ENCODE results near the gene ARHGAP28. TPM values are rescaled to one million over a fixed set of nuclear protein-coding genes. Genes with fewer than 3 reads are reported as not detected.

The ARHGAP28 gene
- total RNA-seq, 1 experiment from 2014 or later: not detected

GRCh38 chr18:6920099-6920955 is 190.8 kb downstream of the ARHGAP28 start:
- no peak for TF ChIP-seq EZH2 (IDR thresholded peaks at IDR 0.05; ENCODE audit: borderline replicate concordance, low read depth, low read length, poor library complexity, severe bottlenecking)
- TF ChIP-seq CTCF (conservative IDR thresholded peaks at IDR 0.05; ENCODE audit: low read depth, low read length): peak; percentile 64
- H3K4me1 ChIP-seq (ENCODE audit: insufficient read depth, low read length, poor library complexity, severe bottlenecking): no peaks in the 10 kb centered on the region
- intact Hi-C loops (cut with micrococcal nuclease; ENCODE audit: unreplicated experiment): no loop called here
- H3K27me3 ChIP-seq (replicated peaks; ENCODE audit: insufficient read depth, low read depth, low read length, poor library complexity): no peaks in the 10 kb centered on the region
- no peaks in the 10 kb centered on the region for H3K9me3 ChIP-seq (ENCODE audit: low read depth, low read length, poor library complexity, severe bottlenecking)
- ChIA-PET POLR2A (ENCODE audit: low non-redundant PET) (no interaction called here), CTCF (interaction anchor here (0.7 kb wide), 1 partner anchor 1441 kb away, joined by 3 read pairs; no protein-coding TSS in a partner anchor)
- no TSS peak for BruUV-seq (replicated peaks)
- H3K36me3 ChIP-seq (ENCODE audit: insufficient read depth, low read length, poor library complexity, severe bottlenecking): no peaks in the 10 kb centered on the region
- H3K27ac ChIP-seq (ENCODE audit: low read depth, low read length, poor library complexity, severe bottlenecking): no peak overlapping the region
- no peak overlapping the region for H3K4me3 ChIP-seq (ENCODE audit: low read depth, low read length, poor library complexity, severe bottlenecking)
- DNase-seq (ENCODE audit: low spot score): peak; percentile 58

GRCh38 chr18:6921571-6921970 is 192.1 kb downstream of the ARHGAP28 start:
- no peaks in the 10 kb centered on the region for H3K27me3 ChIP-seq (replicated peaks; ENCODE audit: insufficient read depth, low read depth, low read length, poor library complexity)
- H3K27ac ChIP-seq (ENCODE audit: low read depth, low read length, poor library complexity, severe bottlenecking): no peak overlapping the region
- intact Hi-C loops (cut with micrococcal nuclease; ENCODE audit: unreplicated experiment): no loop called here
- no peaks in the 10 kb centered on the region for H3K36me3 ChIP-seq (ENCODE audit: insufficient read depth, low read length, poor library complexity, severe bottlenecking)
- H3K9me3 ChIP-seq (ENCODE audit: low read depth, low read length, poor library complexity, severe bottlenecking): no peaks in the 10 kb centered on the region
- no peak for DNase-seq (ENCODE audit: low spot score)
- CTCF ChIA-PET: no interaction called here
- BruUV-seq (replicated peaks): no TSS peak
- H3K4me1 ChIP-seq (ENCODE audit: insufficient read depth, low read length, poor library complexity, severe bottlenecking): no peaks in the 10 kb centered on the region
- no peak for TF ChIP-seq CTCF (conservative IDR thresholded peaks at IDR 0.05; ENCODE audit: low read depth, low read length)
- TF ChIP-seq EZH2 (IDR thresholded peaks at IDR 0.05; ENCODE audit: borderline replicate concordance, low read depth, low read length, poor library complexity, severe bottlenecking): no peak
- H3K4me3 ChIP-seq (ENCODE audit: low read depth, low read length, poor library complexity, severe bottlenecking): no peak overlapping the region
- POLR2A ChIA-PET (ENCODE audit: low non-redundant PET): no interaction called here

GRCh38 chr18:6923220-6923619 is 193.7 kb downstream of the ARHGAP28 start:
- Histone ChIP-seq H3K36me3 (ENCODE audit: insufficient read depth, low read length, poor library complexity, severe bottlenecking) (no peaks in the 10 kb centered on the region), H3K27me3 (replicated peaks; ENCODE audit: insufficient read depth, low read depth, low read length, poor library complexity) (no peaks in the 10 kb centered on the region), H3K4me3 (ENCODE audit: low read depth, low read length, poor library complexity, severe bottlenecking) (no peak overlapping the region), H3K27ac (ENCODE audit: low read depth, low read length, poor library complexity, severe bottlenecking) (no peak overlapping the region), H3K4me1 (ENCODE audit: insufficient read depth, low read length, poor library complexity, severe bottlenecking) (no peaks in the 10 kb centered on the region), H3K9me3 (ENCODE audit: low read depth, low read length, poor library complexity, severe bottlenecking) (peaks cover 6% of the 10 kb centered on the region)
- ChIA-PET CTCF (interaction anchor here (0.5 kb wide), 1 partner anchor 37 kb away, joined by 3 read pairs; no protein-coding TSS in a partner anchor), POLR2A (ENCODE audit: low non-redundant PET) (no interaction called here)
- DNase-seq (ENCODE audit: low spot score): no peak
- no peak for TF ChIP-seq EZH2 (IDR thresholded peaks at IDR 0.05; ENCODE audit: borderline replicate concordance, low read depth, low read length, poor library complexity, severe bottlenecking)
- no peak for TF ChIP-seq CTCF (conservative IDR thresholded peaks at IDR 0.05; ENCODE audit: low read depth, low read length)
- intact Hi-C loops (cut with micrococcal nuclease; ENCODE audit: unreplicated experiment): no loop called here
- no TSS peak for BruUV-seq (replicated peaks)

Measured in A673 (cell line).